Endothelial cell of umbilical vein (primary cell): ENCODE results near the gene NFXL1.

ENCODE experiments used
- EZH2 ChIP-seq: IDR thresholded peaks from 2 replicates; pipeline ENCODE4 v1.6.1; 2012; ENCODE audit warnings: borderline replicate concordance, low read depth, mild to moderate bottlenecking, moderate library complexity, low read length, inconsistent platforms; ENCODE audit not compliant: severe bottlenecking
- MYC ChIP-seq: IDR thresholded peaks from one replicate; pipeline ENCODE4 v1.6.1; 2011; ENCODE audit warnings: mild to moderate bottlenecking, low read depth, low read length
- POLR2A ChIP-seq: IDR thresholded peaks from 2 replicates; pipeline ENCODE4 v1.6.1; 2012; ENCODE audit warnings: low read depth, mild to moderate bottlenecking, control low read depth, low read length
- POLR2AphosphoS5 ChIP-seq: IDR thresholded peaks from 2 replicates; pipeline ENCODE4 v1.6.1; 2012; ENCODE audit warnings: low read depth, mild to moderate bottlenecking, control low read depth, low read length, moderate library complexity; ENCODE audit not compliant: insufficient read depth
- TF ChIP-seq, protein P1 (sequence below), 2 donors: IDR thresholded peaks; 1 replicate in 1 of 2; 2 replicates in 1 of 2; pipeline ENCODE4 v1.5.1; 2011; ENCODE audit warnings: low read length in 2 of 2, mild to moderate bottlenecking in 2 of 2, moderate library complexity in 2 of 2, control low read depth in 1 of 2, inconsistent platforms in 1 of 2, low read depth in 1 of 2; ENCODE audit not compliant: insufficient read depth in 1 of 2; ENCODE audit errors: extremely low read depth in 1 of 2

DNA sequence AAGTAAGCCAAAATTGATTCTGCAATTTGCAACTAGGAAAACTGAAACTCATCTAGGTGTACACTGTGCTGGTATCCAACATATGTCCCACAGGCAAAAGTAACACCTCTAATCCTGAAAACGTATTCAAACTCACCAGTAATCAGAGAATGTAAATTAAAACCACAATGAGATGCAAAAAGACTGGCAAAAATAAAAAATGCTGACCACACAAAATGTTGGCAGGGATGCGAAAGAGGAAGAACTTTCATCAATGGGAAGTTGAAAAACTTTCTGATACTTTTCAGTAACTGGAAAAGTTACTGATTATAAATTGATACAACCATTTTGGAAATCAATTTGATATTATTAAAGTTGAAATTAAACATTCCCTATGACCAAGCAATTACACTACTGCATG, 56.4 kb downstream of the NFXL1 start:
- TF ChIP-seq EZH2 (no peak), MYC (no peak), POLR2AphosphoS5 (no peak), POLR2A (no peak)
- TF ChIP-seq, protein P1, sequence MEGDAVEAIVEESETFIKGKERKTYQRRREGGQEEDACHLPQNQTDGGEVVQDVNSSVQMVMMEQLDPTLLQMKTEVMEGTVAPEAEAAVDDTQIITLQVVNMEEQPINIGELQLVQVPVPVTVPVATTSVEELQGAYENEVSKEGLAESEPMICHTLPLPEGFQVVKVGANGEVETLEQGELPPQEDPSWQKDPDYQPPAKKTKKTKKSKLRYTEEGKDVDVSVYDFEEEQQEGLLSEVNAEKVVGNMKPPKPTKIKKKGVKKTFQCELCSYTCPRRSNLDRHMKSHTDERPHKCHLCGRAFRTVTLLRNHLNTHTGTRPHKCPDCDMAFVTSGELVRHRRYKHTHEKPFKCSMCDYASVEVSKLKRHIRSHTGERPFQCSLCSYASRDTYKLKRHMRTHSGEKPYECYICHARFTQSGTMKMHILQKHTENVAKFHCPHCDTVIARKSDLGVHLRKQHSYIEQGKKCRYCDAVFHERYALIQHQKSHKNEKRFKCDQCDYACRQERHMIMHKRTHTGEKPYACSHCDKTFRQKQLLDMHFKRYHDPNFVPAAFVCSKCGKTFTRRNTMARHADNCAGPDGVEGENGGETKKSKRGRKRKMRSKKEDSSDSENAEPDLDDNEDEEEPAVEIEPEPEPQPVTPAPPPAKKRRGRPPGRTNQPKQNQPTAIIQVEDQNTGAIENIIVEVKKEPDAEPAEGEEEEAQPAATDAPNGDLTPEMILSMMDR (IDR thresholded peaks at IDR 0.05; ENCODE audit: extremely low read depth in 1 of 2, insufficient read depth in 1 of 2, low read depth in 1 of 2, low read length in 2 of 2), result no peak
